K562 (cell line): ENCODE results near the gene COMMD8. TPM values are rescaled to one million over a fixed set of nuclear protein-coding genes. Genes with fewer than 3 reads are reported as not detected.

Source experiments
- ATAC-seq: fragments of 200-7000 bp; cut with Tn5 transposase; 3 replicates; pipeline ENCODE4 v1.9.1; 2020; ENCODE audit warnings: moderate library complexity
- BruUV-seq: library from RNA; stranded (reverse); fragments of 400-500 nt; replicated peaks from 2 replicates; lab custom pipeline; 2021; lab: Mats Ljungman, UMichigan
- CTCF ChIA-PET: fragments of 300-600 bp; formaldehyde crosslinking; extraction: SDS; loops from one replicate; lab custom pipeline; 2021; ENCODE audit warnings: low intra/inter-chr PET ratio; lab: Yijun Ruan, JAX
- POLR2A ChIA-PET: fragments of 300-600, 350-650 bp; sonication (Branson Sonifier 250); formaldehyde crosslinking; extraction: SDS; loops from one replicate; lab custom pipeline; 2021; ENCODE audit warnings: antibody characterized with exemption, inconsistent platforms; lab: Yijun Ruan, JAX
- DNase-seq, 4 experiments: peaks; one replicate each; pipeline versions ENCODE4 v3.0.0 to v3.0.0-alpha.2; 2011 to 2018; ENCODE audit warnings: low spot score in 3 of 4, mixed read lengths in 3 of 4; ENCODE audit errors: extremely low read depth in 1 of 4
- FAIRE-seq: peaks from 2 replicates; lab custom pipeline; 2011; peaks lifted over from hg19 to GRCh38; lab: Jason Lieb, UNC
- H2AFZ ChIP-seq: 2 replicates; pipeline ENCODE4 v1.6.0; 2011; ENCODE audit warnings: low read depth, low read length, control low read depth, inconsistent platforms
- H3K27ac ChIP-seq: fragments of 200-600 bp; 3 replicates; pipeline ENCODE4 v1.8.0; 2011; ENCODE audit warnings: low read depth, mild to moderate bottlenecking, control low read depth, inconsistent platforms, low read length, moderate library complexity, mixed read lengths; ENCODE audit errors: extremely low read depth
- H3K27me3 ChIP-seq, 2 experiments: fragments of 300-600 bp in 1 of 2; 2 replicates in 1 of 2; 3 replicates in 1 of 2; pipeline versions ENCODE4 v1.6.0 to v1.8.0; 2011; ENCODE audit warnings: inconsistent platforms in 2 of 2, low read length in 2 of 2, mild to moderate bottlenecking in 1 of 2, mixed read lengths in 1 of 2, moderate library complexity in 1 of 2; ENCODE audit not compliant: control insufficient read depth in 2 of 2, insufficient read depth in 2 of 2
- H3K36me3 ChIP-seq: fragments of 300-600 bp; 3 replicates; pipeline ENCODE4 v1.8.0; 2011; ENCODE audit warnings: mild to moderate bottlenecking, low read length, inconsistent platforms; ENCODE audit not compliant: control insufficient read depth, insufficient read depth
- H3K4me1 ChIP-seq, 2 experiments: fragments of 200-600 bp in 1 of 2; replicated peaks in 1 of 2; 2 replicates in 1 of 2; 3 replicates in 1 of 2; pipeline versions ENCODE4 v1.5.1 to v1.8.0; 2011; ENCODE audit warnings: inconsistent platforms in 2 of 2, low read length in 2 of 2, mild to moderate bottlenecking in 1 of 2, mixed read lengths in 1 of 2, moderate library complexity in 1 of 2; ENCODE audit not compliant: control insufficient read depth in 2 of 2, insufficient read depth in 2 of 2
- H3K4me2 ChIP-seq: 2 replicates; pipeline ENCODE4 v1.6.1; 2011; ENCODE audit warnings: low read length, control low read depth, inconsistent platforms, mixed read lengths; ENCODE audit not compliant: insufficient read depth
- H3K4me3 ChIP-seq: fragments of 200-600 bp; sonication (generic), shearing (Covaris generic); 2 replicates; pipeline ENCODE4 v1.5.1; 2016; ENCODE audit warnings: control low read depth, inconsistent platforms
- H3K79me2 ChIP-seq: fragments of 200-600 bp; 3 replicates; pipeline ENCODE4 v1.8.0; 2011; ENCODE audit warnings: low read length, inconsistent platforms; ENCODE audit not compliant: control insufficient read depth, insufficient read depth
- H3K9ac ChIP-seq, 2 experiments: 2 replicates each; pipeline versions ENCODE4 v1.6.0 to v1.6.1; 2011; ENCODE audit warnings: low read depth in 2 of 2, low read length in 2 of 2, control low read depth in 1 of 2, inconsistent platforms in 1 of 2, mild to moderate bottlenecking in 1 of 2, mixed read lengths in 1 of 2; ENCODE audit not compliant: insufficient read depth in 1 of 2
- H3K9me1 ChIP-seq: one replicate; pipeline ENCODE4 v1.6.0; 2011; ENCODE audit warnings: inconsistent platforms, mild to moderate bottlenecking, low read length, moderate library complexity; ENCODE audit not compliant: control insufficient read depth, insufficient read depth
- H3K9me3 ChIP-seq: replicated peaks from 2 replicates; pipeline ENCODE4 v1.5.1; 2011; ENCODE audit warnings: low read depth, low read length, inconsistent platforms; ENCODE audit not compliant: control insufficient read depth, insufficient read depth
- H4K20me1 ChIP-seq: replicated peaks from 2 replicates; pipeline ENCODE4 v1.6.1; 2011; ENCODE audit warnings: low read length, inconsistent platforms, mixed read lengths; ENCODE audit not compliant: control insufficient read depth, insufficient read depth
- ARID1B ChIP-seq: fragments of 450-650 bp; IDR thresholded peaks from 2 replicates; pipeline ENCODE4 v1.6.1; 2016; ENCODE audit warnings: antibody characterized with exemption, mild to moderate bottlenecking, inconsistent platforms
- ELK1 ChIP-seq: sonication (generic); formaldehyde crosslinking; IDR thresholded peaks from 2 replicates; pipeline ENCODE4 v1.8.1; 2022; ENCODE audit warnings: missing genetic modification reagents
- JUNB ChIP-seq: fragments of 450-650 bp; formaldehyde crosslinking; conservative IDR thresholded peaks from 2 replicates; pipeline ENCODE4 v1.4.0; 2020; ENCODE audit warnings: mild to moderate bottlenecking
- MYNN ChIP-seq, 2 experiments: sonication (generic); formaldehyde crosslinking in 1 of 2; IDR thresholded peaks; 2 replicates each; pipeline versions ENCODE4 v1.5.0 to v1.6.1; 2016 to 2020; ENCODE audit warnings: antibody characterized with exemption in 1 of 2, missing genetic modification reagents in 1 of 2
- NFIC ChIP-seq: fragments of 450-650 bp; IDR thresholded peaks from 2 replicates; pipeline ENCODE4 v1.6.1; 2017; ENCODE audit warnings: mild to moderate bottlenecking, inconsistent platforms
- PREB ChIP-seq: sonication (generic); formaldehyde crosslinking; IDR thresholded peaks from 2 replicates; pipeline ENCODE4 v1.8.1; 2023; ENCODE audit warnings: mild to moderate bottlenecking, missing genetic modification reagents
- RBM34 ChIP-seq: fragments of 200-400 bp; formaldehyde crosslinking; IDR thresholded peaks from 2 replicates; pipeline ENCODE4 v1.6.1; 2018; ENCODE audit warnings: low read length, borderline replicate concordance; ENCODE audit not compliant: insufficient read depth
- RUNX1 ChIP-seq: sonication (generic); IDR thresholded peaks from 2 replicates; pipeline ENCODE4 v1.6.1; 2016; ENCODE audit warnings: antibody characterized with exemption, low read depth
- WGBS: fragments of 100-300 bp; shearing (Covaris generic); methylation state at CpG from one replicate; pipeline ENCODE4 v1.1.6; 2016; ENCODE audit warnings: low coverage, mixed read lengths; ENCODE audit not compliant: insufficient coverage; ENCODE audit errors: missing lambda C conversion rate; 5-methylcytosine and 5-hydroxymethylcytosine counted together
- in situ Hi-C: fragments of 300-500 bp; cut with MboI; formaldehyde crosslinking; loops from 4 replicates; pipeline ENCODE4 v1.15.0; 2018; ENCODE audit warnings: inconsistent platforms, mixed read lengths
- intact Hi-C: fragments of 100-400 bp; cut with micrococcal nuclease; formaldehyde crosslinking; loops from 2 replicates; pipeline ENCODE4 v1.14.2; 2022
- polyA plus RNA-seq, 8 experiments: library from polyadenylated mRNA; depleted of rRNA in 4 of 8; stranded (reverse) in 5 of 8; unstranded in 3 of 8; fragments of >200 nt; fragmentation: Nextera tagmentation in 2 of 8; fragmentation: Illumina TruSeq in 1 of 8; extraction: Ambion mirVana in 2 of 8; extraction: Trizol in 1 of 8; gene quantifications; 2 replicates each; pipeline versions ENCODE4 v1.2.1 to v1.2.3, GENCODE V29; 2011 to 2014; ENCODE audit warnings: inconsistent platforms in 1 of 8, missing spikeins in 1 of 8
- total RNA-seq, 7 experiments: library from RNA; depleted of rRNA in 6 of 7; stranded (reverse); fragments of >200 nt in 6 of 7; fragmentation: Illumina TruSeq in 2 of 7; extraction: Trizol in 2 of 7; gene quantifications; 2 replicates each; pipeline versions ENCODE4 v1.2.1 to v1.2.3, GENCODE V29; 2011 to 2021; ENCODE audit warnings: low replicate concordance in 1 of 7
- TF ChIP-seq, protein P1 (sequence below): sonication (generic); formaldehyde crosslinking; IDR thresholded peaks from 2 replicates; pipeline ENCODE4 v1.8.0; 2022; ENCODE audit warnings: missing genetic modification reagents, mild to moderate bottlenecking, borderline replicate concordance
- TF ChIP-seq, protein P2 (sequence below): sonication (generic); formaldehyde crosslinking; IDR thresholded peaks from 2 replicates; pipeline ENCODE4 v1.5.0; 2020; ENCODE audit warnings: missing genetic modification reagents

COMMD8 gene
- total and polyA plus RNA-seq, 9 of the 15 experiments (the other 6 are each of a cell fraction or from before 2014, with no cell fraction given) = 7.6 to 41.0 (median 13.1) TPM

- ChIA-PET POLR2A (no interaction called here), CTCF (no interaction called here)
- DNase-seq = no peak
- WGBS = 0% methylated on average over 3 of the region's 3 CpGs
- no peaks in the 10 kb centered on the region for H4K20me1 ChIP-seq
- no peak overlapping the region for H3K9ac ChIP-seq
- BruUV-seq = no TSS peak
- no peak overlapping the region for H3K4me2 ChIP-seq
- no peak overlapping the region for H3K4me3 ChIP-seq
- ATAC-seq = no peak
- H3K36me3 ChIP-seq = no peaks in the 10 kb centered on the region
- no peak overlapping the region for H2AFZ ChIP-seq
- no peak overlapping the region for H3K27ac ChIP-seq
- H3K9me1 ChIP-seq = no peaks in the 10 kb centered on the region
- FAIRE-seq = no peak
- H3K79me2 ChIP-seq = no peaks in the 10 kb centered on the region
- H3K4me1 ChIP-seq = no peaks in the 10 kb centered on the region
- in situ Hi-C loops (no loop called here), intact Hi-C loops (no loop called here)
- no peaks in the 10 kb centered on the region for H3K9me3 ChIP-seq
- peaks cover 3 to 7% of the 10 kb centered on the region in 2 experiments; a peak in 3 of 5 replicates for H3K27me3 ChIP-seq
- TF ChIP-seq RUNX1 = no peak
- TF ChIP-seq ELK1 (CRISPR knock-in tag) = no peak
- TF ChIP-seq, protein P1, sequence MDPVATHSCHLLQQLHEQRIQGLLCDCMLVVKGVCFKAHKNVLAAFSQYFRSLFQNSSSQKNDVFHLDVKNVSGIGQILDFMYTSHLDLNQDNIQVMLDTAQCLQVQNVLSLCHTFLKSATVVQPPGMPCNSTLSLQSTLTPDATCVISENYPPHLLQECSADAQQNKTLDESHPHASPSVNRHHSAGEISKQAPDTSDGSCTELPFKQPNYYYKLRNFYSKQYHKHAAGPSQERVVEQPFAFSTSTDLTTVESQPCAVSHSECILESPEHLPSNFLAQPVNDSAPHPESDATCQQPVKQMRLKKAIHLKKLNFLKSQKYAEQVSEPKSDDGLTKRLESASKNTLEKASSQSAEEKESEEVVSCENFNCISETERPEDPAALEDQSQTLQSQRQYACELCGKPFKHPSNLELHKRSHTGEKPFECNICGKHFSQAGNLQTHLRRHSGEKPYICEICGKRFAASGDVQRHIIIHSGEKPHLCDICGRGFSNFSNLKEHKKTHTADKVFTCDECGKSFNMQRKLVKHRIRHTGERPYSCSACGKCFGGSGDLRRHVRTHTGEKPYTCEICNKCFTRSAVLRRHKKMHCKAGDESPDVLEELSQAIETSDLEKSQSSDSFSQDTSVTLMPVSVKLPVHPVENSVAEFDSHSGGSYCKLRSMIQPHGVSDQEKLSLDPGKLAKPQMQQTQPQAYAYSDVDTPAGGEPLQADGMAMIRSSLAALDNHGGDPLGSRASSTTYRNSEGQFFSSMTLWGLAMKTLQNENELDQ (CRISPR knock-in tag) = no peak
- TF ChIP-seq JUNB (CRISPR knock-in tag) = no peak
- no peak for TF ChIP-seq NFIC
- no peak for TF ChIP-seq PREB (CRISPR knock-in tag)
- TF ChIP-seq MYNN (IDR thresholded peaks at IDR 0.05) = no peak
- TF ChIP-seq MYNN (CRISPR knock-in tag; IDR thresholded peaks at IDR 0.05) = no peak
- TF ChIP-seq, protein P2, sequence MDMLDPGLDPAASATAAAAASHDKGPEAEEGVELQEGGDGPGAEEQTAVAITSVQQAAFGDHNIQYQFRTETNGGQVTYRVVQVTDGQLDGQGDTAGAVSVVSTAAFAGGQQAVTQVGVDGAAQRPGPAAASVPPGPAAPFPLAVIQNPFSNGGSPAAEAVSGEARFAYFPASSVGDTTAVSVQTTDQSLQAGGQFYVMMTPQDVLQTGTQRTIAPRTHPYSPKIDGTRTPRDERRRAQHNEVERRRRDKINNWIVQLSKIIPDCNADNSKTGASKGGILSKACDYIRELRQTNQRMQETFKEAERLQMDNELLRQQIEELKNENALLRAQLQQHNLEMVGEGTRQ (CRISPR knock-in tag) = no peak
- no peak for TF ChIP-seq ARID1B
- TF ChIP-seq RBM34 = no peak
These were observed 9.7 kb upstream of the COMMD8 start for GRCh38 chr4:47473141-47473750.
